Brain microvascular endothelial cell (primary cell): ENCODE results near the gene DUSP22.

Experiments used
- DNase-seq: peaks from one replicate; pipeline ENCODE4 v3.0.0-alpha.2; 2020
- H3K27ac ChIP-seq: fragments of 250-450 bp; sonication (Bioruptor Pico); 2 replicates; pipeline ENCODE4 v1.5.1; 2020; ENCODE audit warnings: mild to moderate bottlenecking, moderate library complexity
- H3K27me3 ChIP-seq: fragments of 250-450 bp; sonication (Bioruptor Pico); replicated peaks from 2 replicates; pipeline ENCODE4 v1.5.1; 2020; ENCODE audit warnings: mild to moderate bottlenecking
- H3K36me3 ChIP-seq: fragments of 250-450 bp; sonication (Bioruptor Pico); replicated peaks from 2 replicates; pipeline ENCODE4 v1.5.1; 2020; ENCODE audit warnings: mild to moderate bottlenecking
- H3K4me3 ChIP-seq: 2 replicates; pipeline ENCODE4 v1.5.1; 2011; ENCODE audit warnings: low read depth, mild to moderate bottlenecking, control low read depth, low read length, moderate library complexity
- CTCF ChIP-seq: IDR thresholded peaks from 2 replicates; pipeline ENCODE4 v1.5.1; 2011; ENCODE audit warnings: low read depth, mild to moderate bottlenecking, moderate library complexity, low read length, control low read depth, inconsistent platforms; ENCODE audit errors: missing control alignments
- in situ Hi-C: cut with HindIII; loops from 2 replicates; pipeline ENCODE4 v1.10.0; 2017; ENCODE audit warnings: low sequenced_read_pairs, low pct_ligation_motif_present

Gene DUSP22

GRCh38 chr6:257031-257725, 35.1 kb upstream of the DUSP22 start:
- in situ Hi-C loops, result no loop called here
- DNase-seq, result no peak
- no peak for TF ChIP-seq CTCF

GRCh38 chr6:257774-258173, 34.5 kb upstream of the DUSP22 start:
- TF ChIP-seq CTCF, result no peak
- in situ Hi-C loops, result no loop called here
- no peak for DNase-seq
- no peaks in the 10 kb centered on the region for H3K36me3 ChIP-seq
- H3K4me3 ChIP-seq, result no peak overlapping the region
- no peaks in the 10 kb centered on the region for H3K27me3 ChIP-seq
- no peak overlapping the region for H3K27ac ChIP-seq

More at GRCh38 chr6:257031-257725, 35.1 kb upstream of the DUSP22 start:
- Histone ChIP-seq H3K4me3 (no peak overlapping the region), H3K36me3 (no peaks in the 10 kb centered on the region), H3K27ac (no peak overlapping the region), H3K27me3 (no peaks in the 10 kb centered on the region)

- in situ Hi-C loops, result no loop called here
- Histone ChIP-seq H3K27ac (no peak overlapping the region), H3K27me3 (no peaks in the 10 kb centered on the region), H3K4me3 (no peak overlapping the region), H3K36me3 (no peaks in the 10 kb centered on the region)
- TF ChIP-seq CTCF, result no peak
- no peak for DNase-seq
These were observed 33.0 kb upstream of the DUSP22 start for GRCh38 chr6:259316-259715.

GRCh38 chr6:259901-260508, 32.3 kb upstream of the DUSP22 start:
- H3K27ac ChIP-seq, result no peak overlapping the region
- DNase-seq, result no peak
- in situ Hi-C loops, result no loop called here

GRCh38 chr6:264626-265025, 27.7 kb upstream of the DUSP22 start:
- TF ChIP-seq CTCF, result no peak
- H3K36me3 ChIP-seq, result no peaks in the 10 kb centered on the region
- H3K27ac ChIP-seq, result no peak overlapping the region
- H3K27me3 ChIP-seq, result no peaks in the 10 kb centered on the region
- no peak overlapping the region for H3K4me3 ChIP-seq
- no peak for DNase-seq
- in situ Hi-C loops, result no loop called here

More at GRCh38 chr6:259901-260508, 32.3 kb upstream of the DUSP22 start:
- Histone ChIP-seq H3K4me3 (no peak overlapping the region), H3K36me3 (no peaks in the 10 kb centered on the region), H3K27me3 (no peaks in the 10 kb centered on the region)
- TF ChIP-seq CTCF, result no peak

GRCh38 chr6:268394-268935, 23.8 kb upstream of the DUSP22 start:
- in situ Hi-C loops, result no loop called here
- no peak overlapping the region for H3K4me3 ChIP-seq
- DNase-seq, result no peak
- H3K27me3 ChIP-seq, result no peaks in the 10 kb centered on the region
- no peaks in the 10 kb centered on the region for H3K36me3 ChIP-seq
- no peak overlapping the region for H3K27ac ChIP-seq
- no peak for TF ChIP-seq CTCF
